Esophagus squamous epithelium (tissue), 4 donors: ENCODE data around the gene CLN3.

Experiments
- POLR2A ChIP-seq, 4 donors: fragments of 450-650 bp; IDR thresholded peaks; one replicate each; pipeline ENCODE4 v1.6.1; 2017; ENCODE audit warnings: antibody characterized with exemption in 4 of 4, mild to moderate bottlenecking in 4 of 4, moderate library complexity in 3 of 4
- TF ChIP-seq, protein P1 (sequence below), 6 experiments: fragments of 450-650 bp in 4 of 6; fragments of 200-600 bp in 2 of 6; sonication (generic) in 2 of 6; IDR thresholded peaks; one replicate each; pipeline ENCODE4 v1.5.1; 2016 to 2019; ENCODE audit warnings: antibody characterized with exemption in 6 of 6, mild to moderate bottlenecking in 4 of 6, moderate library complexity in 4 of 6

DNA sequence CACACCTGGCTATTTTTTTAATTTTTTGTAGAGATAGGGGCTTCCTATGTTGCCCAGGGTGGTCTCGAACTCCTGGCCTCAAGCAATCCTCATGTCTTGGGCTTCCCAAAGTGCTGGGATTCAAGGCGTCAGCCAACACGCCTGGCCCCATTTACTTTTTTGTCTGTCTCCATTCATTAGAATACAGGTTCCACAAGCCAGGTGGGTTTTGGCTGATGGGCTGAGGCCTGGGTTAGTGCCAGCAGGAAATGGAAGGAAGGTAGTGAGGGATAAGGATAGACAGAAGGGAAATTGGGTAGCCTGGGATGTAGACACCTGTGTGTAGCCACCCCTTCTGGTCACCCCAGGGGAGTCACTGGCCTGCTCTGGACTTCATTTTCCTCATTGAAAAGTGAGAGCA is 19.2 kb upstream of the CLN3 start:
- TF ChIP-seq, protein P1, sequence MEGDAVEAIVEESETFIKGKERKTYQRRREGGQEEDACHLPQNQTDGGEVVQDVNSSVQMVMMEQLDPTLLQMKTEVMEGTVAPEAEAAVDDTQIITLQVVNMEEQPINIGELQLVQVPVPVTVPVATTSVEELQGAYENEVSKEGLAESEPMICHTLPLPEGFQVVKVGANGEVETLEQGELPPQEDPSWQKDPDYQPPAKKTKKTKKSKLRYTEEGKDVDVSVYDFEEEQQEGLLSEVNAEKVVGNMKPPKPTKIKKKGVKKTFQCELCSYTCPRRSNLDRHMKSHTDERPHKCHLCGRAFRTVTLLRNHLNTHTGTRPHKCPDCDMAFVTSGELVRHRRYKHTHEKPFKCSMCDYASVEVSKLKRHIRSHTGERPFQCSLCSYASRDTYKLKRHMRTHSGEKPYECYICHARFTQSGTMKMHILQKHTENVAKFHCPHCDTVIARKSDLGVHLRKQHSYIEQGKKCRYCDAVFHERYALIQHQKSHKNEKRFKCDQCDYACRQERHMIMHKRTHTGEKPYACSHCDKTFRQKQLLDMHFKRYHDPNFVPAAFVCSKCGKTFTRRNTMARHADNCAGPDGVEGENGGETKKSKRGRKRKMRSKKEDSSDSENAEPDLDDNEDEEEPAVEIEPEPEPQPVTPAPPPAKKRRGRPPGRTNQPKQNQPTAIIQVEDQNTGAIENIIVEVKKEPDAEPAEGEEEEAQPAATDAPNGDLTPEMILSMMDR (IDR thresholded peaks at IDR 0.05), result no peak
- no peak for TF ChIP-seq POLR2A (IDR thresholded peaks at IDR 0.05)
